Stimulated activated CD8-positive, alpha-beta memory T cell treated with anti-CD3 and anti-CD28 coated beads, Interleukin-7, amount 100 ng/mL, for 1 hour (primary cell): ENCODE data around the gene KCNQ5.
"Not testable (repeated sequence)": the region's sequence is repeated elsewhere in the genome, so short reads cannot be mapped to it uniquely, and the experiment has no call there.

Experiments used
- DNase-seq, 2 donors: peaks; one replicate each; pipeline ENCODE4 v3.0.0-alpha.2; 2020; ENCODE audit warnings: low read depth in 2 of 2

KCNQ5 gene

DNA sequence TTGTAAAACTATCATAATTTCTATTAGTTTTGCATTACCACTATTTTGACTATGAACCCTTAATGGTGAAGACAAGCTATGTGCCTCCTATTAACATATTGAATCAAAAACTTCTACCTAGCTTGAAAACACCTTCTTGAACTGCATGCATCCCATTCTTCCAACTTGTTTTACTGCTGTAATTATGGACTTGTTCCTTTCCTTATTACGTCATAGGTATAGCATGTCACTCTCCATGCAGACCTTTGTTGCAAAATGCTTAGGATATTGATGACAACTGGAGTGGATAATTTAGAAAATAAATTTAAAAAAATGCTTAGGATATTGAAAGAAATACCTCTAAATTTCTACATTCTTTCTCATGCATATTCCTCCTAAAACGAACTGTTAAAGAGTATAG, 219.3 kb downstream of the KCNQ5 start:
- no peak for DNase-seq

GRCh38 chr6:72842140-72842539, 220.3 kb downstream of the KCNQ5 start:
- no peak for DNase-seq

- no peak for DNase-seq
These were observed 222.8 kb downstream of the KCNQ5 start for GRCh38 chr6:72844614-72845013.

- no peak for DNase-seq
These were observed 227.5 kb downstream of the KCNQ5 start for GRCh38 chr6:72849346-72849745.

GRCh38 chr6:72850040-72850439, 228.2 kb downstream of the KCNQ5 start:
- no peak for DNase-seq

DNA sequence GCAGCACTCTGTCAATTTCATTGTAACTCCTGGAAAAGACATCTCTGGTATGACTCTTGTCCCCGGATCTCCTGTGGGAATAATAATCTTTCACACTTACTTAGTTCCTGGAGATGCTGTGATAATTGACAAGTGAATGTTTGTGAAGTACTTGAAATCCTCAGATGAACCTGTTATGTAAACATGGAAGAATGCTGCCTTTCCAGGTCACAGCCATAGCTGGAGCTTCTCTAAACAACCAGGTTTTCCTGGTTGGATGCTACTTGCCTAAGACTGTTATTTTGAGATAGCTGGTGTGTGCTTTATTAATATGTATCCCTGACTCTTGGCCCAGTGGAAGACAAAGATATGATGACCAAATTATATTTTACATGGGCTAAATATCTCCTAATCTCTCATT, 228.6 kb downstream of the KCNQ5 start:
- DNase-seq, result no peak

DNA sequence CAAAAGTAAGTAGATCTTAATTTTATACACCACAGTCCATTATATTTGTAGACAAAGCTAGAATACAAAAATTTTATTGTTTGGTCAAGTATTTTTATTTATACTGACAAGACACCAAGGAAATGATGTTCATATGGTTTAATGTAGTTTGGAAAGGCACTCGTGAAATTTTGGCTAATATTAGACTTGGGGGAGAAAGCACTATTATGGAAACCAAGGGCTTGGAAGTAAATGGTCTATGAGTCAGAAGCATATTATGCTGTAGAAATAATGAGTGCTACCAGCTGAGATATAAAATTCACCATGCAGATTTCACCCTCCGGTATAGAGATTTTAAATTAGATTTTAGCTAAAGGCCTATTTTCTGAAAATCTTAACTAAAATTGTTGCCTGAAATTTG, 233.6 kb downstream of the KCNQ5 start:
- DNase-seq, result no peak

- no peak for DNase-seq
These were observed 234.9 kb downstream of the KCNQ5 start for GRCh38 chr6:72856801-72857200.

DNA sequence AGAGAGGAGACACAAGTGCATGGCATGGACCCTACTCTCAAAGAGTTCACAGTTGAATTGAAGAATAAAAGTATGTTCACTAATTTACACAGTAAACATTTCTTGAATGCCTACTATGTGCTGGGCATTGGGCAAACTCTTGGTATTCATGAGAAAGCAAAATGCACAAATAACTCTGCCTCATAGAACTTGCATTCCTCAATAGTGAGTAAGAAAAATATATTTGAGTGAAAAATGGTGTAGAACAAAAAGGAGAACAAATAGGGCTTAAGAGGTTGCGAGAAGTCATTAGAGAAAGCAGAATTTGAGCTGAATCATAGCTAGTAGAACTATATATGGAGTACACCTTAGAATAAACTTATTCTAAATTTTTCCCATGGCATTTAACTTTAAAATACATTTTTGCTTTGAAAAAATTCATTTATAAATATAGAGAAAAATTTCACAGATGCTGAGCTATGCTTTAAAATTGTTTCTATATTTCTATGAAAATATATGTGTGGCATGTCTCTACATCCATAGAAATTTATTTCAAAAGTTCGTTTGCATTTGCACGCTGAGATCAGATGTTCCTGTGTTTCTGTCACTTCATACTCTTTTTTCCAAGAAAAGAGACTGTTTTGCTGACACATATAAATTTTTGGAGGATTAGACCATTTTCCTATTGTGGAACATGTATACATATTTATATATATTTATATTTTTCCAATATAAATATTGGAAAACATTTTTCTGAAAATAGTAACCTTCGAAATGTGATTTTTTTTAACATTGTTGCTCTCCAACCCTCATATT, 236.1 kb downstream of the KCNQ5 start:
- no peak for DNase-seq

DNA sequence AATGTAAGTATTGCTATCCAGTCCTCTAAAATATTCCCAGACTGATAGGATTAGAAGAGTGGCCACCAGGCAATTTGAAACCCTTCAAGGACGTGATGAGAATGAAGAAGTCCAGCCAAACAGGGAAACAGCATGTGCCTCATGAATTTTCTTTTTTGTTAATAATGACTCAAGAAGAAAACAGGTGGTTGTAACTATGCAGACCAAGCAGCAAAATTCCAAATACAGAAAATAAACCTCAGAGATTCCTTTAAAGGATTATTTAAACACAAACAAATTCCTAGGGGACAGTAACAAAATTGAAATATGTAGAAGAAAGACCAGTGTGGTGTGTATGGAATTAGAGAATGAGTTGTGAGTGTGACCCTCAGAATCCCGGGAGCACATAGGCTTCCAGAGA, 239.2 kb downstream of the KCNQ5 start:
- no peak for DNase-seq

GRCh38 chr6:72861935-72862432, 240.1 kb downstream of the KCNQ5 start:
- no peak for DNase-seq

DNA sequence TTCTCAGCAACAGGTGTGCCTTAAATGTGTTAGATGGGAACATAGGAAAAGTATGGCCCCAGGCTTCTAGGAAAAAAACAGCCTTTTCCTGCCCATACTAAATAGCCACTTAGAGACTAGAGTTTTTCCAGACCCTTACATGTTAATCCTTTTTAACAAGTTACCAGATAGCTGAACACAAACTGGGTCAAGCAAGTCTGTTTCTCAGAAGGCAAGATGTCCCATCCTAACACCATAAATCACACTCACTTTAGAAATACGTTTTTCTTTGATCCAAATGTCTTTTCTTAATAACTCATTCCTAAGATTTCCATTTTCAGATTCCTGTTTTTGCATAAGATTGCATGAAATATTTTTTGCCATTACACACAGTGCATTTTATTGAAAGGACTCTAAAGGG, 241.3 kb downstream of the KCNQ5 start:
- no peak for DNase-seq

DNA sequence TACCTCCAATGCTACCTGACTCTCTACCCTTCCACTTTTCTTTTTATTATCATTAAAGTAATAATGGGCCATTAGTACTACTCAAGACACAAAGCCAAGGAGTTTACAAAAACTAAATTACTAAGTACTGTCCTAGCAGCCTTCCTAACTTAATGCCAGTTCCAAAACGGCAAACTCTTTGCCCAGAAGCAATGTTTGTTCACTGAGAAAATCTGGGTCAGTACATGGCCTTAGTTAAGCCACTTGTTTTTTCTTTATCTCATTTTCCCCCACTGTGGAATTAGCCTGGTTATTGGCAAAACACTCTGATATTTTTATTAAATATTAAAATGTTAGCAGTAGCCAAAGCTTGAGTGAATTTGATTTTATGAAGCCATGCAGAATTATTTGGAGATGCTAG, 242.4 kb downstream of the KCNQ5 start:
- DNase-seq, result no peak

DNA sequence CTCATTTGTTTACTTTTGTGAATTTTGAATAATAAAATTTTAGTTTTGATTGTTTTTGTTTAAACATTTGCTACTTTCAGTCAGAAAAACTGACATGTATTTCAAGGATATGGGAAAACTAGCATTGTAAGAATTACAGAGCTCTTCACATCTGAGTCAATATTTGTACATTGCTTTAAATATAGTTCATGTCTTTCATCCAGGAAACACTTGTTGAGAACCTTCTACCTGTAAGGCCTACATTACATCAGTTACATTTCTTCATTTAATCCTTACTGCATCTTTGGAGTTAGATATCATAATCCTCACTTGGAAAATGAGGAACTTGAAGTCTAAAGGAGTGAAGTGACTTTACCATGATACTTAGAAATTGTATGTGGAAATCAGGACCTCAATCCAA, 242.9 kb downstream of the KCNQ5 start:
- no peak for DNase-seq

- DNase-seq, result no peak
These were observed 243.6 kb downstream of the KCNQ5 start for GRCh38 chr6:72865467-72865866.

DNA sequence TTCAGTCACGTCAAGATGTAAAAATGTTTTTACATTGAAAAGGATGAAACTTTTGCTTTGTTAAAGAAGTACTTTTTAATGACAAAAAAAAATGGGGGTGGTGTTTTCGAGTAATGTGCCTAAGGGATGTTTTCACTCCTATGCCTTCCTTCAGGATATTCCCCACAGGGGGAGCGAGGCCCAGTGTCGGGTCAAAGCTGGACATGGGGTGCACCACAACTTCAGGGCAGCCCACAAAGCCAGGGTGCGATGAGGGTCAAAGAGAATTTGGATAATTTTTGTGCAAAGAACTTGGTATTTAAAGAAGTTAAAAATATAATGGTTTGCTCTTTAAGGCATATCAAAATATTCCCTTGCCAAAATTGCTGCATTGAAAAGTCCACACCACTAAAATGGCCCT, 247.8 kb downstream of the KCNQ5 start:
- DNase-seq, result no peak

DNA sequence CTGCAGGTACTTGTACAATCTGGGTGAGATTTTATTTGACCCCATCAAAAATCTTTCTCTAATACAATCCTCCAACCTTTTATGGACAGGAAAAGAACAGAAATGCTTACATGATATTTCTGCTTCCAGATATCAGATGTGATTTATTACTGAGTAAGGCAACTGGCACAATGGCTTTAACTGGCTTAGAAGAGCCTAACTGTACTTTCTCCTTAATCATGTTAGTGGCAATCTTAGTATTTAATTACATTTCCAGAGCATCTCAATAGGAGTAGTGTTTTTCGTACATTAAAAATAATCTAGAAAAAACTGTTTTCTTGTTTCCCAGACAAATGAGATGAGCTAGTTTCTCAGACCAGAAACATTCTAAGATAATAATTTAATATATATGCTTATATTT, 251.6 kb downstream of the KCNQ5 start:
- no peak for DNase-seq

DNA sequence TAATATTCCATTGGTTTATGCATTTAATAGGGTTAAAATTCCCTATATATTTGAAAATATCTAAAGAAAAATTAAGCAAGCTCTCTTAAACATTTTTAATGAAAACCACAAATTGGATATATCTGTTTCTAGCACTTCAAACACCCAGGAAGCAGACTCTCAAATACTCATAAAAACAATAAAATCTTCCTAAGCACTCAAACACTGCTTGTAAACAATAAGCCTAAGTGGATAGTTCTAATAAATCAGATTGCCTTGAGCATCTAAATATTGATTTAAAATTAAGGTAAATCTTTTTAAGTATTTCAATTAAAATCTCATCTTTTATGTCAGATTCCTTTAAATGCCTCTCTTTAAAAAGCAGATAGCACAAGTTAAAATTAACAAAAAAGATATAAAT, 254.4 kb downstream of the KCNQ5 start:
- no peak for DNase-seq

DNA sequence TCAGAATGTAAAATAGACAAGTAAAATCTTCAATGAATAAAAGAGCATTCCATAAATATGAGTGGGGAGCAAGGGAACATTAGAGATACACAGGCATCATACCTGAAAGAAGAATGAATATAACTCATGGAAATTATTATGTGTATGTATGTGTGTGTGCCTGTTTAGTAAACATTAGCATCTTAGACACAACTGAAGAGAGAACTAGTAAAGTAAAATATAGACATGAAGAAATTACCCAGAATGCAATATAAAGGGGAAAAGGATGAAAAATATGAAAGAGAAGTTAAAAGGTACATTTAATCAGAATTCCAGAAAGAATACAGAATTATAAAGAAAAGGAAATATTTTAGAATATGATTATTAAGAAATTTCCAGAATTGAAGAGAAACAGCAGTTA, 264.3 kb downstream of the KCNQ5 start:
- DNase-seq, result no peak

DNA sequence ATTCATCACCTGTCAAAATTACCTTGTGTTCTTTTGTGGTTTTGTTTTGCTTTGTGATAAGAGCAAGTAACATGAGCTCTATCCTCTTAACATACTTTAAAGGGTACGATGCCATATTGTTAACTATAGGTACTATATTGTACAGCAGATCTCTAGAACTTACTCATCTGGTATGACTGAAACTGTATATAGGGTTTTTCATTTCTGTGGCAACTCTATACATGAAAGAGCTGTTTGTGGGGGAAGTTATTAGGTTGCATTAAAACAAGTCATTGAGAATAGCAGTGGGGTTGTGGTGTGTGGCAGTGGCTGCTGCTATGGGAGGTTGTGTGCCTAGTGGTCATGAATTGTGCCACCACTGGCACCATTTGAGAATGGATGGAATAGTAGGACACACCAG, 268.4 kb downstream of the KCNQ5 start:
- no peak for DNase-seq

DNA sequence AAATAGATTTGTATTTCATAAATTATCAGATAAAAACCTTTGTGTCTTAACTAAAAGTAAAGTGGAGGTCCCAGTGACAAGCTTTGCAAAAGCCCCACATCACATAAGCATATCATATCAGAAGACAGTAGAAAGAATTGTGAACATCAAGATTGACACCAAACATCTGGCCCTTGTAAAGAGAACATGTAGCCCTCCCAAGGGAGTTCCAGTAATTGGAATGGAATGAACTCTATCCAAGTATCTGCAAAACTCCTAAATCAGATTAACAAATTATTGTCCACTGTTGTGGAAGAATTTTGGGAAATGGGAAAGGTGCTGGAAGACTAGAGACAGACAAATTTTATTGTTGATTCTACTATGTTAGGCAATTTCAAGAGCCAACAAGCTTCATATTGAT, 268.8 kb downstream of the KCNQ5 start:
- no peak for DNase-seq

DNA sequence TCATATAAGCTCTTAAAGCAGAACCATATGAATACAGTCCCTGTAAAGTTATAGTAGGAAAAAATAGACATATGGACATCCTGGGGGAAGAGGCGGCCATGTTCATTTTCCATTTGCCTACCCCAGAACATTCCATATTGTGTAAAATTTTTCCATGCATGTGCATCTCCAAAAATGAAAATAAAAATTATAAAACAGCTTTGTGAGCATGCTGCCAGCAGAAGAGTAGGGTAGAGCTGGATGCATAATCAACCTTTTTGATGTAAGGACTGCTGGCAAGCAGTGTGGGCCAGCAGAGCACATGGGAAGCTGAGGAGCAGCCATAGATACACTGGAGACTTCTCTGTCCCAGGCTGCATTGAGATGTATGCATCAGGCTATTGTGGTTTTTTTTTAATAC, 271.0 kb downstream of the KCNQ5 start:
- no peak for DNase-seq

DNA sequence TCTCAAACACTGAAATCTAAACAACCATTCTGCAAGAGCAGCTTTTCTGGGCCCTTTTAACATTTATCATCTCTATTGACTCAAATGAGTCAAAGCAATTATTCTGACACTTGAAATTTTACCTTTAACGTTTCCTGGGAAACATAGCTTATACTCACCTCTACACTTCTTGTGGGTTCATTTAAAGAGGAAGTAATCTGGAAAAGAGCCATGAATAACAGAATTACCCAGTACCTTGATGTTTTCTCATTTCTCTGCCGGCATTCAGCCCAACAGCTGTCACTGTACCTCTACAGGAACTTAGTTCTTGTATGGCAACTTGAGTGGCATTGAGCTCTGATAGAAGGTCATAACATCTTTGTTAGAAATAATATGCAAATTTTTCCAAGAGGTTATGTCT, 272.2 kb downstream of the KCNQ5 start:
- DNase-seq, result no peak

- not testable (repeated sequence) for DNase-seq
These were observed 276.4 kb downstream of the KCNQ5 start for GRCh38 chr6:72898313-72898712.
